ENCODE data around the gene PXYLP1. TPM values are rescaled to one million over a fixed set of nuclear protein-coding genes. Genes with fewer than 3 reads are reported as not detected.
A peak's percentile ranks its signal among the peaks of the same experiment; 100 is the strongest.

PXYLP1 gene
- polyA plus RNA-seq, 3 donors = 4.1 to 10.9 (median 5.8) TPM

DNA sequence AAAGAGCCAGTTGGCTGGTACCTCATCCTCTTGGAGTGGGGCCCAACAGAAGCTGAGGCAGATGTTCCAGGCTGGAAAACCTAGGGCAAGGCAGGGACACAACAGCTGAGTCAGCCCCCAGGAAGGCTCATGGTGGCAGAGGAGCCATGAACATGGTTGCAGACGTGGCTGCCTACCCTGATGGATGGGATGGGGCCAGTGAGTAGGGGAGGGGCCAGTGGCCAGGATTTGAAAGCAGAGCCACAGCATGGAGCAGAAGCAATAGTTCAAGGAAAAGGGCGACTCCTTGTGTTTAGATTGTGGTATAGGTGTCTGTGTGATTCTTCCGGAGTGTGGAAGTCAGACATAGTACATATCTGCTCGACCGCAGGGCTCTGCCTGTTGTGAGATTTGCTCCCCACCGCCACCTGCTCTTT lies 24.2 kb downstream of the PXYLP1 start:
- peaks cover 0 to 1% (median 0%) of the 10 kb centered on the region in 7 donors for H3K9me3 Mint-ChIP-seq
- H3K4me3 Mint-ChIP-seq = no peak overlapping the region

DNA sequence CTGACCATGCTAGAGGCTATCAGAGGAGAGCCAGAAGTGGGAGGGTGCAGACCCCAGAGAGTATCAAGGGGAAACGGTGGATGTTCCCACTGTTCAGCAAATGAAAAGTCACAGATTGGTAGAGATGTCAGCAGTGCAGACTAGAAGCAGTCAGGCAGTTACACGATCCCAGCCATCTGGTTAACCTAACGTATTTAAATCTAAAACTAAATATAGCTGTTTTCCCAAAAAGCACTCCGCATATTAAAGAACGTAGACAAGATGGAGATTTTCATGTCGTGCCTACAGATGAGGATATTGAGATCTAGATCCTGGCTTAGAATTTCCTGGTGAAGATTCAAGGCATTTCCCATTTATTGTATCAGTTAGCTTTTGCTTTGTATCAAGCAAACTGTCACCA lies 25.2 kb downstream of the PXYLP1 start:
- H3K27me3 Mint-ChIP-seq (ENCODE audit: low read depth in 3 of 3) = peaks cover 0 to 2% (median 1%) of the 10 kb centered on the region in 3 donors
- WGBS (ENCODE audit: insufficient coverage) = 86% methylated on average over 4 of the region's 6 CpGs
- peaks cover 12% of the 10 kb centered on the region for H3K4me1 Mint-ChIP-seq

More for the DNA sequence above, 24.2 kb downstream of the PXYLP1 start:
- intact Hi-C loops (cut with micrococcal nuclease) = no loop called here
- H3K27me3 Mint-ChIP-seq (ENCODE audit: low read depth in 3 of 3) = peaks cover 0 to 2% (median 1%) of the 10 kb centered on the region in 3 donors
- Histone ChIP-seq H3K79me2 (ENCODE audit: insufficient read depth, low read length) (peaks cover 8% of the 10 kb centered on the region), H3K4me1 (ENCODE audit: control insufficient read depth in 1 of 2, insufficient read depth in 2 of 2, low read length in 2 of 2) (no peaks in the 10 kb centered on the region), H3K4me2 (replicated peaks; ENCODE audit: extremely low read depth, low read length, poor library complexity, severe bottlenecking) (no peak overlapping the region), H4K20me1 (ENCODE audit: insufficient read depth, low read length) (no peaks in the 10 kb centered on the region), H3K27me3 (ENCODE audit: control insufficient read depth in 2 of 2, insufficient read depth in 2 of 2, low read length in 2 of 2) (no peaks in the 10 kb centered on the region), H3K27ac (ENCODE audit: low read depth in 1 of 2, low read length in 2 of 2) (no peak overlapping the region), H2AFZ (ENCODE audit: insufficient read depth, low read depth, low read length, poor library complexity, severe bottlenecking) (no peak overlapping the region), H3K9me3 (replicated peaks in 1 of 2; ENCODE audit: control insufficient read depth in 1 of 2, insufficient read depth in 1 of 2, low read length in 2 of 2) (no peaks in the 10 kb centered on the region), H3K36me3 (replicated peaks in 1 of 2; ENCODE audit: control insufficient read depth in 1 of 2, insufficient read depth in 2 of 2, low read length in 2 of 2) (peaks cover 3 to 22% of the 10 kb centered on the region in 2 donors), H3K9ac (ENCODE audit: insufficient read depth, low read length, poor library complexity, severe bottlenecking) (no peak overlapping the region), H3K4me3 (replicated peaks in 1 of 3; ENCODE audit: low read depth in 2 of 3, low read length in 3 of 3) (no peak overlapping the region)
- peak in 1 of 3 donors; percentile 2 for DNase-seq
- peaks cover 7% of the 10 kb centered on the region for H3K4me1 Mint-ChIP-seq
- WGBS (ENCODE audit: insufficient coverage) = 75% methylated on average over 1 of the region's 6 CpGs
- H3K27ac Mint-ChIP-seq = no peak overlapping the region
- H3K36me3 Mint-ChIP-seq = peaks cover 29 to 32% of the 10 kb centered on the region in 2 donors
- TF ChIP-seq, protein P1, sequence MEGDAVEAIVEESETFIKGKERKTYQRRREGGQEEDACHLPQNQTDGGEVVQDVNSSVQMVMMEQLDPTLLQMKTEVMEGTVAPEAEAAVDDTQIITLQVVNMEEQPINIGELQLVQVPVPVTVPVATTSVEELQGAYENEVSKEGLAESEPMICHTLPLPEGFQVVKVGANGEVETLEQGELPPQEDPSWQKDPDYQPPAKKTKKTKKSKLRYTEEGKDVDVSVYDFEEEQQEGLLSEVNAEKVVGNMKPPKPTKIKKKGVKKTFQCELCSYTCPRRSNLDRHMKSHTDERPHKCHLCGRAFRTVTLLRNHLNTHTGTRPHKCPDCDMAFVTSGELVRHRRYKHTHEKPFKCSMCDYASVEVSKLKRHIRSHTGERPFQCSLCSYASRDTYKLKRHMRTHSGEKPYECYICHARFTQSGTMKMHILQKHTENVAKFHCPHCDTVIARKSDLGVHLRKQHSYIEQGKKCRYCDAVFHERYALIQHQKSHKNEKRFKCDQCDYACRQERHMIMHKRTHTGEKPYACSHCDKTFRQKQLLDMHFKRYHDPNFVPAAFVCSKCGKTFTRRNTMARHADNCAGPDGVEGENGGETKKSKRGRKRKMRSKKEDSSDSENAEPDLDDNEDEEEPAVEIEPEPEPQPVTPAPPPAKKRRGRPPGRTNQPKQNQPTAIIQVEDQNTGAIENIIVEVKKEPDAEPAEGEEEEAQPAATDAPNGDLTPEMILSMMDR (IDR thresholded peaks at IDR 0.05) = peak; percentile 10

More for the DNA sequence above, 25.2 kb downstream of the PXYLP1 start:
- Histone ChIP-seq H4K20me1 (ENCODE audit: insufficient read depth, low read length) (no peaks in the 10 kb centered on the region), H3K4me1 (ENCODE audit: control insufficient read depth in 1 of 2, insufficient read depth in 2 of 2, low read length in 2 of 2) (peaks cover 0 to 4% of the 10 kb centered on the region in 2 donors), H3K4me2 (replicated peaks; ENCODE audit: extremely low read depth, low read length, poor library complexity, severe bottlenecking) (no peak overlapping the region), H3K79me2 (ENCODE audit: insufficient read depth, low read length) (peaks cover 8% of the 10 kb centered on the region), H3K27me3 (ENCODE audit: control insufficient read depth in 2 of 2, insufficient read depth in 2 of 2, low read length in 2 of 2) (no peaks in the 10 kb centered on the region), H3K9ac (ENCODE audit: insufficient read depth, low read length, poor library complexity, severe bottlenecking) (no peak overlapping the region), H3K36me3 (replicated peaks in 1 of 2; ENCODE audit: control insufficient read depth in 1 of 2, insufficient read depth in 2 of 2, low read length in 2 of 2) (peaks cover 3 to 19% of the 10 kb centered on the region in 2 donors), H3K27ac (ENCODE audit: low read depth in 1 of 2, low read length in 2 of 2) (no peak overlapping the region), H3K9me3 (replicated peaks in 1 of 2; ENCODE audit: control insufficient read depth in 1 of 2, insufficient read depth in 1 of 2, low read length in 2 of 2) (no peaks in the 10 kb centered on the region), H3K4me3 (replicated peaks in 1 of 3; ENCODE audit: low read depth in 2 of 3, low read length in 3 of 3) (no peak overlapping the region), H2AFZ (ENCODE audit: insufficient read depth, low read depth, low read length, poor library complexity, severe bottlenecking) (no peak overlapping the region)
- Mint-ChIP-seq H3K9me3 (peaks cover 0 to 1% (median 0%) of the 10 kb centered on the region in 7 donors), H3K36me3 (peaks cover 29 to 36% of the 10 kb centered on the region in 2 donors), H3K27ac (no peak overlapping the region), H3K4me3 (no peak overlapping the region)
- TF ChIP-seq, protein P1 (IDR thresholded peaks at IDR 0.05) = no peak
- no peak for DNase-seq
- intact Hi-C loops (cut with micrococcal nuclease) = no loop called here
